Upper lobe of left lung (tissue), 6 donors: Measurements from ENCODE around the gene BABAM2. TPM values are rescaled to one million over a fixed set of nuclear protein-coding genes. Genes with fewer than 3 reads are reported as not detected.

Experiments used
- ATAC-seq, 2 donors: fragments of 200-7000 bp; cut with Tn5 transposase; one replicate each; pipeline ENCODE4 v1.9.1; 2022; ENCODE audit warnings: mild to moderate bottlenecking in 2 of 2, moderate library complexity in 2 of 2; ENCODE audit not compliant: low FRiP score in 2 of 2
- DNase-seq, 2 donors: peaks; one replicate each; pipeline ENCODE4 v3.0.0-alpha.2; 2019 to 2020
- H3K27ac ChIP-seq, 4 donors: fragments of 200-600 bp; sonication (generic); one replicate each; pipeline ENCODE4 v1.5.1; 2016 to 2019
- H3K27me3 ChIP-seq, 4 donors: fragments of 200-600 bp; sonication (generic); one replicate each; pipeline ENCODE4 v1.5.1; 2017 to 2019
- H3K36me3 ChIP-seq, 4 donors: fragments of 200-600 bp; sonication (generic); one replicate each; pipeline ENCODE4 v1.5.1; 2016 to 2019
- H3K4me1 ChIP-seq, 4 donors: fragments of 200-600 bp; sonication (generic); one replicate each; pipeline ENCODE4 v1.5.1; 2018 to 2019
- H3K4me3 ChIP-seq, 4 donors: fragments of 200-600 bp; sonication (generic); one replicate each; pipeline ENCODE4 v1.5.1; 2017 to 2019; ENCODE audit warnings: mild to moderate bottlenecking in 2 of 4, moderate library complexity in 1 of 4
- H3K9me3 ChIP-seq, 4 donors: fragments of 200-600 bp; sonication (generic); one replicate each; pipeline ENCODE4 v1.5.1; 2018 to 2019
- CTCF ChIP-seq, 6 experiments: fragments of 450-650 bp in 4 of 6; fragments of 200-600 bp in 2 of 6; sonication (generic) in 2 of 6; IDR thresholded peaks; one replicate each; pipeline ENCODE4 v1.5.1; 2016 to 2019; ENCODE audit warnings: antibody characterized with exemption in 6 of 6
- EP300 ChIP-seq, 4 donors: sonication (generic); formaldehyde crosslinking; IDR thresholded peaks; one replicate each; pipeline ENCODE4 v1.5.1; 2017; ENCODE audit warnings: antibody characterized with exemption in 4 of 4, control low read depth in 2 of 4
- POLR2A ChIP-seq, 4 donors: fragments of 450-650 bp; IDR thresholded peaks; one replicate each; pipeline ENCODE4 v1.5.1; 2016 to 2017; ENCODE audit warnings: antibody characterized with exemption in 4 of 4, mild to moderate bottlenecking in 2 of 4
- POLR2AphosphoS5 ChIP-seq, 2 donors: sonication (generic); formaldehyde crosslinking; IDR thresholded peaks; one replicate each; pipeline ENCODE4 v1.5.1; 2017; ENCODE audit warnings: antibody characterized with exemption in 2 of 2
- WGBS, 2 donors: methylation state at CpG; one replicate each; pipeline ENCODE4 v1.1.5; 2017 to 2018; 5-methylcytosine and 5-hydroxymethylcytosine counted together
- total RNA-seq, 6 donors: library from RNA; depleted of rRNA in 4 of 6; stranded (reverse); fragments of >200 nt in 4 of 6; gene quantifications; one replicate each; pipeline versions ENCODE4 v1.1.0 to v1.2.1, GENCODE V29; 2016 to 2021
- donor health status: DM: no; HTN: no; CAD: no; lungs with moderate emphysema.
- donor health status: DM: no; HTN: yes; CAD: no; lungs with severe emphysema.

BABAM2 gene
- total RNA-seq, 6 donors from 2014 or later, result 23.0 to 44.0 (median 38.2) TPM

- no peak overlapping the region for H3K4me3 ChIP-seq
- ATAC-seq, result no peak
- TF ChIP-seq POLR2AphosphoS5 (IDR thresholded peaks at IDR 0.05) (no peak), CTCF (IDR thresholded peaks at IDR 0.05) (no peak), EP300 (IDR thresholded peaks at IDR 0.05) (no peak)
- H3K4me1 ChIP-seq, result peaks cover 0 to 6% (median 0%) of the 10 kb centered on the region in 4 donors
- H3K36me3 ChIP-seq, result no peaks in the 10 kb centered on the region
- 61% methylated on average over 1 of the region's 1 CpG for WGBS, 2 donors
- no peaks in the 10 kb centered on the region for H3K27me3 ChIP-seq
- no peak overlapping the region for H3K27ac ChIP-seq
- DNase-seq, result no peak
- H3K9me3 ChIP-seq, result no peaks in the 10 kb centered on the region
These were observed 24.3 kb upstream of the BABAM2 start for GRCh38 chr2:27866237-27866636.

- DNase-seq, result no peak
- Histone ChIP-seq H3K27ac (no peak overlapping the region), H3K4me1 (no peaks in the 10 kb centered on the region), H3K36me3 (no peaks in the 10 kb centered on the region), H3K9me3 (no peaks in the 10 kb centered on the region), H3K4me3 (no peak overlapping the region), H3K27me3 (no peaks in the 10 kb centered on the region)
- 86 to 92% methylated on average over 6 of the region's 6 CpGs for WGBS, 2 donors
- TF ChIP-seq POLR2A (IDR thresholded peaks at IDR 0.05), result no peak
- TF ChIP-seq EP300 (IDR thresholded peaks at IDR 0.05), result no peak
- no peak for TF ChIP-seq POLR2AphosphoS5 (IDR thresholded peaks at IDR 0.05)
- TF ChIP-seq CTCF (IDR thresholded peaks at IDR 0.05), result no peak
- no peak for ATAC-seq
These were observed 20.8 kb upstream of the BABAM2 start for GRCh38 chr2:27869763-27870162.

GRCh38 chr2:27870724-27871123 lies 19.8 kb upstream of the BABAM2 start:
- H3K27me3 ChIP-seq, result no peaks in the 10 kb centered on the region
- no peaks in the 10 kb centered on the region for H3K36me3 ChIP-seq
- no peaks in the 10 kb centered on the region for H3K9me3 ChIP-seq
- no peak for TF ChIP-seq POLR2A (IDR thresholded peaks at IDR 0.05)
- no peak for TF ChIP-seq CTCF (IDR thresholded peaks at IDR 0.05)
- no peak for TF ChIP-seq POLR2AphosphoS5 (IDR thresholded peaks at IDR 0.05)
- no peak for TF ChIP-seq EP300 (IDR thresholded peaks at IDR 0.05)
- 91 to 98% methylated on average over 3 of the region's 3 CpGs for WGBS, 2 donors
- H3K4me3 ChIP-seq, result no peak overlapping the region
- DNase-seq (no peak), ATAC-seq (no peak)
- H3K4me1 ChIP-seq, result no peaks in the 10 kb centered on the region
- no peak overlapping the region for H3K27ac ChIP-seq

DNA sequence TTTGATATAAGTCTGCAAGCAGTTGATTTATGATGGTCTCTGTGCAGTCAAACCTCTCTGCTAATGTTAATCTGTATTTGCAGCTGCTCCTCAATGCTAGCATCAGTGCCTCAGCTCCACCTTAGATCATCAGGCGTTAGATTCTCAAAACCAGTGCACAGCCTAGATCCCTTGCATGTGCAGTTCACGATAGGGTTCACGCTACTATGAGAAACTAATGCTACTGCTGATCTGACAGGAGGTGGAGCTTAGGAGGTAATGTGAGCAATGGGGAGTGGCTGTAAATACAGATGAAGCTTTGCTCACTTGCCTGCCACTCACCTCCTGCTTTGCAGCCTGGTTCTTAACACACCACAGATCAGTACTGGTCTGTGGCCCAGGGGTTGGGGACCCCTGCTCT lies 18.7 kb upstream of the BABAM2 start:
- TF ChIP-seq POLR2A (IDR thresholded peaks at IDR 0.05) (no peak), POLR2AphosphoS5 (IDR thresholded peaks at IDR 0.05) (no peak), EP300 (IDR thresholded peaks at IDR 0.05) (no peak), CTCF (IDR thresholded peaks at IDR 0.05) (no peak)
- Histone ChIP-seq H3K4me3 (no peak overlapping the region), H3K27ac (no peak overlapping the region), H3K27me3 (no peaks in the 10 kb centered on the region), H3K9me3 (no peaks in the 10 kb centered on the region), H3K4me1 (no peaks in the 10 kb centered on the region), H3K36me3 (no peaks in the 10 kb centered on the region)
- no peak for DNase-seq
- no peak for ATAC-seq
- WGBS, 2 donors, result 97% methylated on average over 3 of the region's 3 CpGs

DNA sequence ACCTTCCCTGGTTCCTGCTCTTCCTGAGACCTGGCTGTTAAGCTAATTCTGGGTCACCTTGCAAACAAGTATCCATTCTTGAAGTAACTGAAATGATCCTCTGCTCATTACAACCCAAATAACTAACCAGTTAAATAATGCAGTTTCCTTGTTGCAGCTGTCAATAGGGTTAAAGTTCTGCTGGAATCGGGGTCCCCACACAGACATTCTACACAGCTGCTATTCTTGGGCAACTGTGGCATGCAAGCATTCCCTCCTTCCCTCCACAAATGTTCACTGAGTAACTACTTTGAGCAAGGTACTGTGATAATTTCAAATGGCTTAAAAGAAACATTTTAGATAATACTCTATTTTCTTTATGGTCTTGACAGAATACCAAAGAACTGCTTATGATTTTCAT lies 17.4 kb upstream of the BABAM2 start:
- no peaks in the 10 kb centered on the region for H3K4me1 ChIP-seq
- no peaks in the 10 kb centered on the region for H3K9me3 ChIP-seq
- no peak for TF ChIP-seq POLR2A (IDR thresholded peaks at IDR 0.05)
- 70 to 83% methylated on average over 1 of the region's 1 CpG for WGBS, 2 donors
- no peak for ATAC-seq
- no peak for DNase-seq
- H3K36me3 ChIP-seq, result no peaks in the 10 kb centered on the region
- H3K4me3 ChIP-seq, result no peak overlapping the region
- no peaks in the 10 kb centered on the region for H3K27me3 ChIP-seq
- H3K27ac ChIP-seq, result no peak overlapping the region
